ENCODE measurements around the gene GMPPB. TPM values are rescaled to one million over a fixed set of nuclear protein-coding genes. Genes with fewer than 3 reads are reported as not detected.

Gene GMPPB
- total and polyA plus RNA-seq, 9 of the 15 experiments (the other 6 are each of a cell fraction or from before 2014, with no cell fraction given): 0.53 to 17.4 (median 8.1) TPM

DNA sequence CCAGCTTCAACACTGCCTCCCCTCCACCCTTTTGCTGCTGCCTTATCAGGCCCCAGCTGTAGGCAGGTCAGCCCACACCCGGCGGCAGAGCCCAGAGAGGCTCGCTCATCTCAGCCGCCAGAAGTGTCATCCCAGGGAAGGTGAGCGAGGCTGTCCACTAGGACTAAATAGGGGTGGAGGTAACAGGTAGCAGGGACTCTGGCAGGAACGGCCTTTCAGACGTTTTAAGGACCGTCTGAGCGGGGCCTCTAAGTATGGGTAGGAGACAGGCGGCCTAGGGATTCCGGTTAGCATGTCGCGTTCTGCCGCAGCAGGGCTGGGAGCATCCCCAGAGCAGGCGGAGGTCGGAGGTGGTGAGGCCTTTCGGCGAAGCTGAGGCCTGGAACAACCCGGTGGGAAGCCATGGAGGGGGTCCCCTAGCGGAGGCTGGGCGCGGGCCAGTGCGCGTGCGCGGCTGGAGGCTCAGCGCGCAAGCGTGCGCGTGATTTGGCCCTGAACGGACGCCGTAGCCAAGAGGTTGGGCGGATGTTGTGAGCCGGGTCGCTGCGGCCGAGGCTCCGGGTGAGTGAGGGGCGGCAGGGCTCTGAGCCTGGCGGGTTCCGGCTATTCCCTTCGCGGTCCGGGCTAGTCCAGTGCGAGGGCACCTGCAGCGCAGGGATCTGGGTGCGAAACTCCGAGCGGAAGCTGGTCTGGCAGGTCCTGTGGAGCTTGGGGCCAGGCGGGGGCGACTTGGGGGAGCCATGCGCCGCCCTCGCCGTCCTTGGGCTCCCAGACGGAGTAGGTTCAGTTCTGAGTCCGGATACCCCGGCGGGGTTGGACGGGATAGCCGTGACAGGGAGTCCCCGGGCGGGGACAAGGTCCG lies 34.5 kb downstream of the GMPPB start, which contains the start of the genes MST1 and RNF123 (continued):
- TF ChIP-seq BHLHE40 (IDR thresholded peaks at IDR 0.05; ENCODE audit: low read length) (peak; percentile 23; the same call in 1 of the 2 replicates), NR2C2 (CRISPR knock-in tag; IDR thresholded peaks at IDR 0.05) (no peak), NR2C2 (tag; IDR thresholded peaks at IDR 0.05) (peak; percentile 69), NRF1 (conservative IDR thresholded peaks at IDR 0.05 in 1 of 2, IDR thresholded peaks at IDR 0.05 in 1 of 2) (peak; percentile 95 to 96), POLR2G (IDR thresholded peaks at IDR 0.05; ENCODE audit: low read depth, low read length) (peak; percentile 84), ATF1 (CRISPR knock-in tag; IDR thresholded peaks at IDR 0.05) (no peak), ATF1 (tag; IDR thresholded peaks at IDR 0.05) (peak; percentile 12; the same call in 1 of the 2 replicates), MAZ (CRISPR knock-in tag; conservative IDR thresholded peaks at IDR 0.05 in 1 of 2, IDR thresholded peaks at IDR 0.05 in 1 of 2) (peak; percentile 25 to 71; a peak in 3 of 4 replicates), SIN3A (IDR thresholded peaks at IDR 0.05; ENCODE audit: borderline replicate concordance in 2 of 2, control insufficient read depth in 1 of 2, low read depth in 2 of 2, low read length in 2 of 2) (peak in 1 of 2 experiments; percentile 36; a peak in 2 of 4 replicates), E2F6 (IDR thresholded peaks at IDR 0.05; ENCODE audit: borderline replicate concordance in 1 of 2, extremely low read depth in 1 of 2, insufficient read depth in 1 of 2, insufficient read length in 1 of 2, low read depth in 1 of 2, low read length in 1 of 2, poor library complexity in 1 of 2, severe bottlenecking in 1 of 2) (no peak), ZEB2 (IDR thresholded peaks at IDR 0.05) (no peak), ESRRA (IDR thresholded peaks at IDR 0.05; ENCODE audit: borderline replicate concordance, low read depth) (peak; percentile 50), SAFB (IDR thresholded peaks at IDR 0.05; ENCODE audit: borderline replicate concordance, low read depth, low read length) (no peak), CBFA2T2 (conservative IDR thresholded peaks at IDR 0.05) (peak; percentile 59), MTA3 (IDR thresholded peaks at IDR 0.05; ENCODE audit: borderline replicate concordance) (peak; percentile 96; the same call in 1 of the 2 replicates), ZBTB40 (IDR thresholded peaks at IDR 0.05) (peak; percentile 86), ZBTB40 (CRISPR knock-in tag; IDR thresholded peaks at IDR 0.05) (no peak), DPF2 (IDR thresholded peaks at IDR 0.05) (0 out of 2 replicates have a peak, but pooled peaks have one; percentile 19)

Data from K562 (cell line).